Transverse colon (tissue), 4 donors: ENCODE measurements around the gene ADCY5. TPM values are rescaled to one million over a fixed set of nuclear protein-coding genes. Genes with fewer than 3 reads are reported as not detected.

Experiments used
- DNase-seq: peaks from one replicate; pipeline ENCODE4 v3.0.0-alpha.2; 2019
- H3K27ac ChIP-seq, 4 donors: fragments of 200-600 bp; sonication (generic); 2 replicates each; pipeline ENCODE4 v1.5.1; 2016 to 2018; ENCODE audit warnings: inconsistent platforms in 4 of 4
- H3K27me3 ChIP-seq: fragments of 200-600 bp; sonication (generic); 2 replicates; pipeline ENCODE4 v1.5.1; 2017; ENCODE audit warnings: inconsistent platforms
- H3K36me3 ChIP-seq, 4 donors: fragments of 200-600 bp; sonication (generic); 2 replicates each; pipeline ENCODE4 v1.5.1; 2017 to 2019; ENCODE audit warnings: inconsistent platforms in 4 of 4
- H3K4me1 ChIP-seq, 4 donors: fragments of 200-600 bp; sonication (generic); 2 replicates each; pipeline ENCODE4 v1.5.1; 2017 to 2020; ENCODE audit warnings: inconsistent platforms in 4 of 4
- H3K4me3 ChIP-seq, 4 donors: fragments of 200-600 bp; sonication (generic); 1 replicate in 1 of 4; 2 replicates in 3 of 4; pipeline versions ENCODE4 v1.5.1 to v1.6.1; 2017 to 2019; ENCODE audit warnings: inconsistent platforms in 4 of 4
- H3K9me3 ChIP-seq, 2 donors: fragments of 200-600 bp; sonication (generic); 2 replicates each; pipeline ENCODE4 v1.5.1; 2017 to 2019; ENCODE audit warnings: inconsistent platforms in 2 of 2
- CTCF ChIP-seq, 5 experiments: fragments of 200-600 bp in 3 of 5; fragments of 450-650 bp in 2 of 5; sonication (generic) in 3 of 5; IDR thresholded peaks; 1 replicate in 2 of 5; 2 replicates in 3 of 5; pipeline ENCODE4 v1.5.1; 2016 to 2017; ENCODE audit warnings: antibody characterized with exemption in 5 of 5, inconsistent platforms in 3 of 5, mild to moderate bottlenecking in 2 of 5, moderate library complexity in 1 of 5
- EP300 ChIP-seq: sonication (generic); formaldehyde crosslinking; IDR thresholded peaks from one replicate; pipeline ENCODE4 v1.6.1; 2017; ENCODE audit warnings: antibody characterized with exemption, low read depth
- POLR2A ChIP-seq: fragments of 450-650 bp; IDR thresholded peaks from one replicate; pipeline ENCODE4 v1.6.1; 2016; ENCODE audit warnings: antibody characterized with exemption, mild to moderate bottlenecking, moderate library complexity
- POLR2AphosphoS5 ChIP-seq, 3 donors: sonication (generic); formaldehyde crosslinking; IDR thresholded peaks; one replicate each; pipeline ENCODE4 v1.6.1; 2016; ENCODE audit warnings: antibody characterized with exemption in 3 of 3
- WGBS, 2 donors: methylation state at CpG; one replicate each; pipeline ENCODE4 v1.1.5; 2018; ENCODE audit warnings: low coverage in 1 of 2; 5-methylcytosine and 5-hydroxymethylcytosine counted together
- in situ Hi-C, 4 donors: fragments of 200-750 bp; cut with MboI; loops; one replicate each; pipeline versions ENCODE4 v1.15.0 to v1.15.1; 2017; ENCODE audit warnings: low sequenced_read_pairs in 3 of 4, low pct_ligation_motif_present in 1 of 4, low pct_unique_long_range_greater_than_20kb in 1 of 4
- intact Hi-C: fragments of 100-400 bp; cut with DNase I; formaldehyde crosslinking; loops from one replicate; pipeline ENCODE4 v1.15.1; 2023; ENCODE audit warnings: low total_unique reads
- total RNA-seq, 4 donors: library from RNA; depleted of rRNA; stranded (reverse); fragments of >200 nt; gene quantifications; one replicate each; pipeline ENCODE4 v1.1.0, GENCODE V29; 2016

The ADCY5 gene
- total RNA-seq, 4 donors from 2014 or later = 13.9 to 42.0 (median 28.6) TPM

- Histone ChIP-seq H3K4me1 (no peaks in the 10 kb centered on the region), H3K36me3 (no peaks in the 10 kb centered on the region), H3K4me3 (no peak overlapping the region), H3K27me3 (no peaks in the 10 kb centered on the region), H3K9me3 (no peaks in the 10 kb centered on the region), H3K27ac (no peak overlapping the region)
- DNase-seq = no peak
- TF ChIP-seq CTCF (IDR thresholded peaks at IDR 0.05) (no peak), POLR2AphosphoS5 (IDR thresholded peaks at IDR 0.05) (no peak), EP300 (no peak), POLR2A (no peak)
- WGBS, 2 donors = 89% methylated on average over 2 of the region's 2 CpGs; no CpG with 5 or more reads in 1 of the 2 donors
- intact Hi-C loops = no loop called here
- in situ Hi-C loops = no loop called here
Observed at GRCh38 chr3:123281929-123282328, 167.0 kb downstream of the ADCY5 start.

- DNase-seq = no peak
- Histone ChIP-seq H3K27me3 (no peaks in the 10 kb centered on the region), H3K27ac (no peak overlapping the region), H3K4me3 (no peak overlapping the region), H3K9me3 (no peaks in the 10 kb centered on the region), H3K4me1 (no peaks in the 10 kb centered on the region), H3K36me3 (no peaks in the 10 kb centered on the region)
- WGBS, 2 donors = 93 to 100% methylated on average over 1 to 3 of the region's 3 CpGs
- TF ChIP-seq POLR2AphosphoS5 (IDR thresholded peaks at IDR 0.05) (no peak), POLR2A (no peak), EP300 (no peak), CTCF (IDR thresholded peaks at IDR 0.05) (no peak)
- in situ Hi-C loops (no loop called here), intact Hi-C loops (no loop called here)
Observed at GRCh38 chr3:123281406-123281805, 167.5 kb downstream of the ADCY5 start.

GRCh38 chr3:123279121-123279520 is 169.8 kb downstream of the ADCY5 start:
- TF ChIP-seq CTCF (IDR thresholded peaks at IDR 0.05) (no peak), POLR2A (no peak), EP300 (no peak), POLR2AphosphoS5 (IDR thresholded peaks at IDR 0.05) (no peak)
- H3K4me1 ChIP-seq = no peaks in the 10 kb centered on the region
- H3K27ac ChIP-seq = no peak overlapping the region
- in situ Hi-C loops = no loop called here
- WGBS, 2 donors = 83 to 87% methylated on average over 1 to 7 of the region's 7 CpGs
- H3K4me3 ChIP-seq = no peak overlapping the region
- DNase-seq = no peak
- no peaks in the 10 kb centered on the region for H3K36me3 ChIP-seq
- H3K9me3 ChIP-seq = no peaks in the 10 kb centered on the region
- intact Hi-C loops = no loop called here
- H3K27me3 ChIP-seq = no peaks in the 10 kb centered on the region

GRCh38 chr3:123278446-123278845 is 170.4 kb downstream of the ADCY5 start:
- Histone ChIP-seq H3K4me3 (no peak overlapping the region), H3K27me3 (no peaks in the 10 kb centered on the region), H3K9me3 (no peaks in the 10 kb centered on the region), H3K27ac (no peak overlapping the region), H3K4me1 (no peaks in the 10 kb centered on the region), H3K36me3 (no peaks in the 10 kb centered on the region)
- TF ChIP-seq POLR2A (no peak), CTCF (IDR thresholded peaks at IDR 0.05) (no peak), POLR2AphosphoS5 (IDR thresholded peaks at IDR 0.05) (no peak)
- 92% methylated on average over 5 of the region's 5 CpGs; no CpG with 5 or more reads in 1 of the 2 donors for WGBS, 2 donors
- DNase-seq = no peak
- intact Hi-C loops (no loop called here), in situ Hi-C loops (no loop called here)
